ENCODE data around the gene EFCAB9.
"Not testable (repeated sequence)": the region's sequence is repeated elsewhere in the genome, so short reads cannot be mapped to it uniquely, and the experiment has no call there.

The EFCAB9 gene

GRCh38 chr5:172150514-172151425 lies 43.2 kb upstream of the EFCAB9 start:
- Histone ChIP-seq H3K27me3 (ENCODE audit: control insufficient read depth, insufficient read depth, low read length, poor library complexity, severe bottlenecking) (no peaks in the 10 kb centered on the region), H3K4me3 (ENCODE audit: insufficient read depth, low read depth, low read length) (no peak overlapping the region), H3K4me1 (ENCODE audit: control insufficient read depth, insufficient read depth, low read length) (no peaks in the 10 kb centered on the region), H3K27ac (ENCODE audit: insufficient read depth, low read depth, low read length, poor library complexity, severe bottlenecking) (no peak overlapping the region), H3K9me3 (ENCODE audit: control insufficient read depth, low read length) (no peaks in the 10 kb centered on the region), H3K36me3 (ENCODE audit: control insufficient read depth, insufficient read depth, low read length) (no peaks in the 10 kb centered on the region)
- WGBS, 2 experiments: 90 to 92% methylated on average over 16 of the region's 16 CpGs

GRCh38 chr5:172151661-172152210 lies 42.2 kb upstream of the EFCAB9 start:
- no peaks in the 10 kb centered on the region for H3K36me3 ChIP-seq (ENCODE audit: control insufficient read depth, insufficient read depth, low read length)
- H3K27ac ChIP-seq (ENCODE audit: insufficient read depth, low read depth, low read length, poor library complexity, severe bottlenecking): no peak overlapping the region
- no peaks in the 10 kb centered on the region for H3K4me1 ChIP-seq (ENCODE audit: control insufficient read depth, insufficient read depth, low read length)
- WGBS, 2 experiments: 77 to 83% methylated on average over 10 of the region's 10 CpGs
- H3K4me3 ChIP-seq (ENCODE audit: insufficient read depth, low read depth, low read length): no peak overlapping the region
- no peaks in the 10 kb centered on the region for H3K27me3 ChIP-seq (ENCODE audit: control insufficient read depth, insufficient read depth, low read length, poor library complexity, severe bottlenecking)
- no peaks in the 10 kb centered on the region for H3K9me3 ChIP-seq (ENCODE audit: control insufficient read depth, low read length)

GRCh38 chr5:172153695-172154094 lies 40.3 kb upstream of the EFCAB9 start:
- no peaks in the 10 kb centered on the region for H3K27me3 ChIP-seq (ENCODE audit: control insufficient read depth, insufficient read depth, low read length, poor library complexity, severe bottlenecking)
- H3K36me3 ChIP-seq (ENCODE audit: control insufficient read depth, insufficient read depth, low read length): no peaks in the 10 kb centered on the region
- 91% methylated on average over 3 of the region's 3 CpGs for WGBS, 2 experiments
- H3K9me3 ChIP-seq (ENCODE audit: control insufficient read depth, low read length): no peaks in the 10 kb centered on the region
- H3K4me1 ChIP-seq (ENCODE audit: control insufficient read depth, insufficient read depth, low read length): no peaks in the 10 kb centered on the region
- no peak overlapping the region for H3K4me3 ChIP-seq (ENCODE audit: insufficient read depth, low read depth, low read length)
- H3K27ac ChIP-seq (ENCODE audit: insufficient read depth, low read depth, low read length, poor library complexity, severe bottlenecking): no peak overlapping the region

- not testable (repeated sequence) for H3K4me1 ChIP-seq (ENCODE audit: control insufficient read depth, insufficient read depth, low read length); H3K9me3 ChIP-seq (ENCODE audit: control insufficient read depth, low read length); H3K36me3 ChIP-seq (ENCODE audit: control insufficient read depth, insufficient read depth, low read length); H3K27me3 ChIP-seq (ENCODE audit: control insufficient read depth, insufficient read depth, low read length, poor library complexity, severe bottlenecking); H3K4me3 ChIP-seq (ENCODE audit: insufficient read depth, low read depth, low read length); H3K27ac ChIP-seq (ENCODE audit: insufficient read depth, low read depth, low read length, poor library complexity, severe bottlenecking)
- WGBS, 2 experiments: 91 to 98% methylated on average over 9 of the region's 9 CpGs
Measured at GRCh38 chr5:172155101-172155500, 38.9 kb upstream of the EFCAB9 start.

DNA sequence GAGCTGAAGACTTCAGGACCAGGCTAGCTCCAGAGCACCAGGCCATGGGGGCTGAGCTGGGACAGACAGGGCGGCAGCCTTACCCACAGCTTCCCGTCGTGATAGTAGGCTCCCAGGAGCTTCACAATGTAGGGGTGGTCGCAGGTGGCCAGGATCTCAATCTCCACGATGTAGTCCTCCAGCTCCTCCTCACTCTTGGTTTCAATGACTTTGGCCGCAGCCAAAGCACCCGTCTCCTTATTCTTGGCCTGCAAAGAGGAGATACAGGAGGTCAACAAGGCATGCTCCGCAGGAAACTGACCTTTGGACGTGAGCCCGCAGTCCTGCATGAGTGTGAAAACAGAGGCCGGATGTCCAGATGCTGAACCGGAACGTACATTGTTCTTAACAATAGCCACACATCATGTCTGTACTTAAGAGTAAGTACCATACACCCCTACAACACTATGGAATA lies 37.4 kb upstream of the EFCAB9 start:
- 91 to 94% methylated on average over 13 of the region's 13 CpGs for whole genome bisulfite sequencing, 2 experiments
- no peaks in the 10 kb centered on the region for H3K4me1 ChIP-seq (ENCODE audit: control insufficient read depth, insufficient read depth, low read length)
- H3K4me3 ChIP-seq (ENCODE audit: insufficient read depth, low read depth, low read length): no peak overlapping the region
- no peaks in the 10 kb centered on the region for H3K27me3 ChIP-seq (ENCODE audit: control insufficient read depth, insufficient read depth, low read length, poor library complexity, severe bottlenecking)
- no peaks in the 10 kb centered on the region for H3K36me3 ChIP-seq (ENCODE audit: control insufficient read depth, insufficient read depth, low read length)
- H3K9me3 ChIP-seq (ENCODE audit: control insufficient read depth, low read length): no peaks in the 10 kb centered on the region
- H3K27ac ChIP-seq (ENCODE audit: insufficient read depth, low read depth, low read length, poor library complexity, severe bottlenecking): no peak overlapping the region

DNA sequence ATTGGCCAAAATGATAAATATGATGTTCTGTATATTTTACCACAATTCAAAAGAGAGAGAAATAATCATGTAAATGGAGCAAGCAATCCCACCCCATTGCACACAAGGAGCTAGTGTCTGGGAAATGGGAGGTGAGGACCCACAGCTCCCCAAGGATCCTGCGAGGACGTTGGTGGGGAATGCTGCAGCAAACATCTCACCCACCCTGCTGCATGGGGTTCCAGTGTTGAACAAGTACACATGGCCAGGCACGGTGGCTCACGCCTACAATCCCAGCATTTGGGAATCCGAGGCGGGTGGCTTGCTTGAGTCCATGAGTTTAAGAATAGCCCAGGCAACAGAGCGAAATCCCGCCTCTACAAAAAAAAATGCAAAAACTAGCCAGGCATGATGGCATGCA lies 35.0 kb upstream of the EFCAB9 start:
- Histone ChIP-seq H3K4me3 (ENCODE audit: insufficient read depth, low read depth, low read length) (no peak overlapping the region), H3K27ac (ENCODE audit: insufficient read depth, low read depth, low read length, poor library complexity, severe bottlenecking) (no peak overlapping the region), H3K36me3 (ENCODE audit: control insufficient read depth, insufficient read depth, low read length) (no peaks in the 10 kb centered on the region), H3K4me1 (ENCODE audit: control insufficient read depth, insufficient read depth, low read length) (no peaks in the 10 kb centered on the region), H3K9me3 (ENCODE audit: control insufficient read depth, low read length) (no peaks in the 10 kb centered on the region), H3K27me3 (ENCODE audit: control insufficient read depth, insufficient read depth, low read length, poor library complexity, severe bottlenecking) (no peaks in the 10 kb centered on the region)
- 91 to 97% methylated on average over 8 of the region's 8 CpGs for WGBS, 2 experiments

- WGBS, 2 experiments: 95 to 98% methylated on average over 9 of the region's 9 CpGs
- no peaks in the 10 kb centered on the region for H3K9me3 ChIP-seq (ENCODE audit: control insufficient read depth, low read length)
- H3K36me3 ChIP-seq (ENCODE audit: control insufficient read depth, insufficient read depth, low read length): no peaks in the 10 kb centered on the region
- no peak overlapping the region for H3K4me3 ChIP-seq (ENCODE audit: insufficient read depth, low read depth, low read length)
- no peaks in the 10 kb centered on the region for H3K27me3 ChIP-seq (ENCODE audit: control insufficient read depth, insufficient read depth, low read length, poor library complexity, severe bottlenecking)
- no peak overlapping the region for H3K27ac ChIP-seq (ENCODE audit: insufficient read depth, low read depth, low read length, poor library complexity, severe bottlenecking)
- H3K4me1 ChIP-seq (ENCODE audit: control insufficient read depth, insufficient read depth, low read length): no peaks in the 10 kb centered on the region
Measured at GRCh38 chr5:172160506-172160905, 33.5 kb upstream of the EFCAB9 start.

GRCh38 chr5:172162323-172162986 lies 31.5 kb upstream of the EFCAB9 start:
- no peaks in the 10 kb centered on the region for H3K36me3 ChIP-seq (ENCODE audit: control insufficient read depth, insufficient read depth, low read length)
- no peaks in the 10 kb centered on the region for H3K27me3 ChIP-seq (ENCODE audit: control insufficient read depth, insufficient read depth, low read length, poor library complexity, severe bottlenecking)
- H3K9me3 ChIP-seq (ENCODE audit: control insufficient read depth, low read length): no peaks in the 10 kb centered on the region
- no peaks in the 10 kb centered on the region for H3K4me1 ChIP-seq (ENCODE audit: control insufficient read depth, insufficient read depth, low read length)
- H3K27ac ChIP-seq (ENCODE audit: insufficient read depth, low read depth, low read length, poor library complexity, severe bottlenecking): no peak overlapping the region
- WGBS, 2 experiments: 93 to 94% methylated on average over 5 of the region's 5 CpGs
- H3K4me3 ChIP-seq (ENCODE audit: insufficient read depth, low read depth, low read length): no peak overlapping the region

DNA sequence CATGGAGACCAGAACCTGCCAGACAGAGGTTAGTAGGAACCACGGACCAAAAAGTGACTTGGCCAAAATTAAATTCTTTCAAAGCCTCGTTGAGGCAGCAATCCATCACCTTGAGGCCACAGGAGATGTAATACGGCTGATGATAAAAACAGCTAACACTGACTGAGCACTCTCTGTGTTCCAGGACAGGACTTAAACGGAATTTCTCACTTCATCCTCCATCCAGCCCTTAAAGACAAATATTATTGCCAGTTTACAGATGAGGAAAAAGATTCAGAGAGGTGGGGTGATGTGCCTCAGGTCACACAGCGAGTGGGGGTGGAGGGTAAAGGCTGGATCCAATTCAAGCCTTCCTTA lies 31.0 kb upstream of the EFCAB9 start:
- Histone ChIP-seq H3K27me3 (ENCODE audit: control insufficient read depth, insufficient read depth, low read length, poor library complexity, severe bottlenecking) (no peaks in the 10 kb centered on the region), H3K36me3 (ENCODE audit: control insufficient read depth, insufficient read depth, low read length) (no peaks in the 10 kb centered on the region), H3K4me3 (ENCODE audit: insufficient read depth, low read depth, low read length) (no peak overlapping the region), H3K9me3 (ENCODE audit: control insufficient read depth, low read length) (no peaks in the 10 kb centered on the region), H3K27ac (ENCODE audit: insufficient read depth, low read depth, low read length, poor library complexity, severe bottlenecking) (no peak overlapping the region), H3K4me1 (ENCODE audit: control insufficient read depth, insufficient read depth, low read length) (peaks cover 2% of the 10 kb centered on the region)
- 88 to 92% methylated on average over 3 to 5 of the region's 5 CpGs for WGBS, 2 experiments

DNA sequence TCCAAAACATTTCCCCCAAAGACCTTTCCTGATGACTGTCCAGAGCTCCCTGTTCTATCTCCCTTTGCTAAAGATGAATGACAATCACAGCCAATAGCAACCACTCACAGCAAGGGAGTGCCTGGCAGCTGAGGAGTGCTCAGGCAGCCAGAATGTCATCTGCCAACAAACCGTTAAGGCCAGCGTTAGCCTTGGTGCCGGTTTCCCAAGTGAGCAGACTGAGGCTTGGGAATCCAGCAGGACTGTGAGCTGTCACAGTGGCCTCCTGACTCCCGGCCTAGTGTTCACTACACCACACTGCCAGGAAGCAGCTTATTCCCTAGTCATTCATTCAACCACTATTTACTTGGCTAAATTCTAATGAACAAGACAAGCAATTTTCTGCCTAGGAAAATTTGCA lies 30.6 kb upstream of the EFCAB9 start:
- Histone ChIP-seq H3K4me1 (ENCODE audit: control insufficient read depth, insufficient read depth, low read length) (peaks cover 6% of the 10 kb centered on the region), H3K27me3 (ENCODE audit: control insufficient read depth, insufficient read depth, low read length, poor library complexity, severe bottlenecking) (no peaks in the 10 kb centered on the region), H3K36me3 (ENCODE audit: control insufficient read depth, insufficient read depth, low read length) (no peaks in the 10 kb centered on the region), H3K27ac (ENCODE audit: insufficient read depth, low read depth, low read length, poor library complexity, severe bottlenecking) (no peak overlapping the region), H3K4me3 (ENCODE audit: insufficient read depth, low read depth, low read length) (no peak overlapping the region), H3K9me3 (ENCODE audit: control insufficient read depth, low read length) (no peaks in the 10 kb centered on the region)
- 60 to 66% methylated on average over 4 of the region's 4 CpGs for WGBS, 2 experiments
